Activated naive CD4-positive, alpha-beta T cell treated with anti-CD3 and anti-CD28 coated beads for 36 hours (primary cell): Measurements from ENCODE around the gene OTOP3. TPM values are rescaled to one million over a fixed set of nuclear protein-coding genes. Genes with fewer than 3 reads are reported as not detected.
A peak's percentile ranks its signal among the peaks of the same experiment; 100 is the strongest.

Source experiments
- CTCF ChIA-PET: fragments of 350-600 bp; sonication (Branson Sonifier 250); formaldehyde crosslinking; loops from one replicate; lab custom pipeline; 2021; ENCODE audit warnings: antibody characterized with exemption; lab: Charles Lee
- DNase-seq: peaks from one replicate; pipeline ENCODE4 v3.0.0-alpha.2; 2020
- H3K27ac Mint-ChIP-seq: one replicate; pipeline ENCODE4 v1.8.0; 2021; ENCODE audit warnings: mild to moderate bottlenecking, mixed read lengths
- H3K27me3 Mint-ChIP-seq: one replicate; pipeline ENCODE4 v1.8.0; 2021; ENCODE audit warnings: low read depth, mixed read lengths
- H3K36me3 Mint-ChIP-seq: one replicate; pipeline ENCODE4 v1.8.0; 2021; ENCODE audit warnings: low read depth, mixed read lengths
- H3K4me1 Mint-ChIP-seq: one replicate; pipeline ENCODE4 v1.8.0; 2021; ENCODE audit warnings: low read depth, mixed read lengths
- H3K4me3 Mint-ChIP-seq: one replicate; pipeline ENCODE4 v1.8.0; 2021; ENCODE audit warnings: mild to moderate bottlenecking, moderate library complexity, mixed read lengths
- H3K9me3 Mint-ChIP-seq: one replicate; pipeline ENCODE4 v1.8.0; 2021; ENCODE audit warnings: mixed read lengths
- intact Hi-C: fragments of 100-400 bp; cut with micrococcal nuclease; formaldehyde crosslinking; loops from one replicate; pipeline ENCODE4 v1.15.1; 2023
- total RNA-seq, 2 experiments: library from RNA; stranded (reverse); gene quantifications; one replicate each; pipeline ENCODE4 v1.2.3, GENCODE V29; 2021

The OTOP3 gene
- total RNA-seq, 2 experiments from 2014 or later = not detected

DNA sequence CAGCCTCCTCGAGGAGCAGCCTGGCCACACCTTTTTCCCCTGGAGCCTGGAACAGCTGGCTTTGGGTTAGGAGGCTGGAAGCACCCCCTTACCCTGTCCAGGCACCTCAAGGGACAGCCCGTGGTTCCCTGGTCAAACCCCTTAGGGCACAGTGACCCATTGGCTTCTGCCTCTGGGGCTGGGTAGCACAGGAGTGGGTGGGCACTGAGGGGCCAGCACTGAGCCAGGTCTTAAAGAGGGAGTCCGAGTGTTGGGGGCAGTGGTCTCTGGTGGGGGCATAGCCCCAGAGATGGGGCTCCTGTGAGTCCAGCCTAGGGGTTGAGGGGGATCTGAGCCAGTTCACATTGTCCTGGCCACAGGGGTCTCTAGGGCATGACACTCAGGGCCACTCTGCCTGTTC, 15.4 kb downstream of the OTOP3 start:
- Mint-ChIP-seq H3K9me3 (no peaks in the 10 kb centered on the region), H3K4me1 (no peaks in the 10 kb centered on the region), H3K27ac (no peak overlapping the region), H3K4me3 (no peak overlapping the region), H3K36me3 (no peaks in the 10 kb centered on the region), H3K27me3 (no peaks in the 10 kb centered on the region)
- no peak for DNase-seq
- CTCF ChIA-PET = interaction anchor here (1.4 kb wide), 1 partner anchor 11 kb away, joined by 3 read pairs; no protein-coding TSS in a partner anchor
- intact Hi-C loops = no loop called here

DNA sequence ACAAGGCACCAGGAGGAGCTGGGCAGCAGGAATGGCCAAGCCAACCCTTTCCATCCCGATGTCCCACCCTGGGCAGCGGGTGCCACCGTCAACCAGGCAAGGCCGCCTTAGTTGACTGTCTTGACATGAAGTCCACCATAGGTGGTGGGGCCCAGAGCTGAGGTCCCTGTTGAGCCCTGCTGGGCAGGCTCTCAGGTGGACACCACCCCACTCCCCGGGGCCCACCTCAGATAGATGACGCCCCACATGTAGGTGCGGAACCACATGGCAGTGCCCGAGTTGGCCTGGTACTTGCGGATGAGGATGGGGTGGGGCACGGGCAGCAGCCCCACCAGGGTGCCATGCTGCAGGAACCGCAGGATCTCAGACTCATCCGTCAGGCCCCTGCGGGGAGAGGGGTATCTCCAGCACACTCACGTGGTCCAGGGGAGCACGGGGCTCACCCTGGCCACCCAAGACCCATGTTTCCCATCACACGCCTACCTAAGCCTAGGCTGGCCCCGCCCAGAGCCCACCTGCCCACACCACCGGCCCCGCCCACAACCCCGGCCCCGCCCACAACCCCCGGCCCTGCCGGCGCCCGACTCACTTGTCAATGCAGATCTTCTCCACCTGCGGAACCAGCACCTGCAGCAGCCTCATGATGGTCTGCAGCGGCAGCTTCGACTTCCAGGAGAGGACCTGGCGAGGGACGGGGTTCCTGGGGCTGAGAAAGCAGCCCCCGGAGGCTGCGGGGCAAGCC, 16.2 kb downstream of the OTOP3 start:
- H3K36me3 Mint-ChIP-seq = no peaks in the 10 kb centered on the region
- no peak for DNase-seq
- CTCF ChIA-PET = interaction anchor here (0.6 to 1.4 kb wide), 2 partner anchors 10 kb away, joined by 3 read pairs; no protein-coding TSS in a partner anchor
- intact Hi-C loops = no loop called here
- no peaks in the 10 kb centered on the region for H3K27me3 Mint-ChIP-seq
- H3K4me3 Mint-ChIP-seq = no peak overlapping the region
- H3K9me3 Mint-ChIP-seq = no peaks in the 10 kb centered on the region
- no peaks in the 10 kb centered on the region for H3K4me1 Mint-ChIP-seq
- H3K27ac Mint-ChIP-seq = no peak overlapping the region

DNA sequence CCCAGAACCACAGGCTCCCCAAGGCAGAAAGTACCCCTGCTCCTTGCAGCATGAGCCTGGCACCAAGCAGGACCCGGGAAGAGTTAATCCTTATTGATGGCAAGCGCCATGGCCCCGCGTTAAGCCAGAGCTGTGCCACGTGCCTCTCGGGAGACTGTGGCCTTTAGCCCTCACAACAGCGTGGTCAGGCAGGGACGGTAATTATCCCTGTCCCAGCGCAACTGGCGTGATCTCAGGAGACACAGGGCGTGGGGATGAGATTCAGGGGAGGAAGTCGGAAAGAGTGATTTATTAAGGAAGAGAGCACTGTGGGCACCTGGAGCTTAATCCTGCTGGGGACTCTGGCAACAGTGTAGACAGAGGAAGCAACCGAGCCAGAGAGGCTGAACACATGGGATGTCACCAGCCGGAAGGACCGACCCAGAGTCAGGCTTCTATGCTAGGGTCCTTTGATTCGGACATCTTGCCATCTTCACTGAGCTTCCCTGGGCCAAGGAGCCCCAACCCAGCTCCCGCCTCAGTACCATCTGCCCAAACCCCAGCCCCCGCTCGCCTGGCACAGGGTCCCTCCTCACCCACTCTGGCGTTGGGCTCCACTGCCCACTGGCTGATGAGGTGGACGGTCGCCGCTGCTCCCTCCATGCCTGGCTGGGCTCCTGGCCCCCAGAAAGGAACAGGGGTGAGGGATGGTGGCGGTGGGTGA, 16.9 kb downstream of the OTOP3 start:
- no peaks in the 10 kb centered on the region for H3K27me3 Mint-ChIP-seq
- intact Hi-C loops = no loop called here
- no peak overlapping the region for H3K27ac Mint-ChIP-seq
- no peaks in the 10 kb centered on the region for H3K9me3 Mint-ChIP-seq
- CTCF ChIA-PET = interaction anchor here (0.6 to 1.2 kb wide), 4 partner anchors 9 to 134 kb away, joined by 3 to 6 read pairs (median 3); no protein-coding TSS in a partner anchor
- no peaks in the 10 kb centered on the region for H3K4me1 Mint-ChIP-seq
- H3K36me3 Mint-ChIP-seq = no peaks in the 10 kb centered on the region
- no peak for DNase-seq
- H3K4me3 Mint-ChIP-seq = no peak overlapping the region

DNA sequence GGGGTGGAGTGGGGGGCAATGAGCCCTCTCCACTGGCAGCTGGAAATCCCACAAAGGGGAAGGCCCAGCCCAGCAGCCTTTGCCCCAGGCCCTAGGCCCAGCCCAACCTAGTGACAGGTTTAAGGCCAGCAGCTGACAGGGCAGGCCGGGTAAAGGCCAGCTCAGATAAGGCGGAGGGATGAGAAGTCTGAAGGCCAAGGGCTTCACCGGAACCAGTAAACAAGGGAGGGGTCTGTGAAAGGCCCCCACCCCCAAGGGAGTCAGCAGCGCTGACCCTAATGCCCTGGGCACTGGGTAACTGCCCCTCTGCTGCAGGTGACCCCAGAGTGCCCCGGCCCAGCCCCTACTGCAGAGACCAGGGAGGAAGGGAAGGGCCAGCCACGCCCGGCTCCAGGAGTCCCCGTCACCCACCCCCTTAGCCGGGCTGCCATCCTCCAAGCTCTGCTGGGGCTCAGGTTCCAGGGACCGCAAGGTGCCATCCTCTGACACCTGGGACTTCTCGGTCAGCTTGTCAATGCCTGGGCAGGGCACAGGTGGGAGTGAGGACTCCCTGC, 17.5 kb downstream of the OTOP3 start:
- no peaks in the 10 kb centered on the region for H3K36me3 Mint-ChIP-seq
- no peak for DNase-seq
- H3K9me3 Mint-ChIP-seq = no peaks in the 10 kb centered on the region
- H3K4me1 Mint-ChIP-seq = no peaks in the 10 kb centered on the region
- CTCF ChIA-PET = interaction anchor here (1.2 kb wide), 1 partner anchor 58 kb away, joined by 3 read pairs; no protein-coding TSS in a partner anchor
- H3K27me3 Mint-ChIP-seq = no peaks in the 10 kb centered on the region
- no peak overlapping the region for H3K4me3 Mint-ChIP-seq
- intact Hi-C loops = no loop called here
- H3K27ac Mint-ChIP-seq = no peak overlapping the region

DNA sequence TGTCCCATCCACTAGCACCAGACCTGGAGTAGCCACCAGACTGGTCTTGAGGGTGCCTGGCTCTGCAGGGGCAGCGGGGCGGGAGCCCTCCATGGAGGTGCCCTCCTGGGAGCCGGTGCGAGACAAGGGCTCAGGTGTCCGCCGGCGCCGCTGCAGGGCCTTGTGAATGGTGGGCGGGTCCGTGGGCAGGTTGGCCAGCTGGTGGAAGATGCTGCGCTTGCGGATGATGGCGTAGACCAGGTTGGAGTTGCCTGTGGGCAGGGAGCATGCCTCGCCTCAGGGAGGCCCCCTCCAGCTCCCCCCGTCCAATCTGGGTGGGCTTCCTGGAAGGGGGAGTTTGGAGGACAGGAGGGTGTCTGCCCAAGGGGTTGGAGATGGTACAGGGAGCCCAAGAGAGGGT, 18.4 kb downstream of the OTOP3 start:
- Mint-ChIP-seq H3K4me1 (no peaks in the 10 kb centered on the region), H3K9me3 (no peaks in the 10 kb centered on the region), H3K27ac (no peak overlapping the region), H3K36me3 (no peaks in the 10 kb centered on the region), H3K27me3 (no peaks in the 10 kb centered on the region), H3K4me3 (no peak overlapping the region)
- no peak for DNase-seq
- CTCF ChIA-PET = no interaction called here
- intact Hi-C loops = no loop called here

DNA sequence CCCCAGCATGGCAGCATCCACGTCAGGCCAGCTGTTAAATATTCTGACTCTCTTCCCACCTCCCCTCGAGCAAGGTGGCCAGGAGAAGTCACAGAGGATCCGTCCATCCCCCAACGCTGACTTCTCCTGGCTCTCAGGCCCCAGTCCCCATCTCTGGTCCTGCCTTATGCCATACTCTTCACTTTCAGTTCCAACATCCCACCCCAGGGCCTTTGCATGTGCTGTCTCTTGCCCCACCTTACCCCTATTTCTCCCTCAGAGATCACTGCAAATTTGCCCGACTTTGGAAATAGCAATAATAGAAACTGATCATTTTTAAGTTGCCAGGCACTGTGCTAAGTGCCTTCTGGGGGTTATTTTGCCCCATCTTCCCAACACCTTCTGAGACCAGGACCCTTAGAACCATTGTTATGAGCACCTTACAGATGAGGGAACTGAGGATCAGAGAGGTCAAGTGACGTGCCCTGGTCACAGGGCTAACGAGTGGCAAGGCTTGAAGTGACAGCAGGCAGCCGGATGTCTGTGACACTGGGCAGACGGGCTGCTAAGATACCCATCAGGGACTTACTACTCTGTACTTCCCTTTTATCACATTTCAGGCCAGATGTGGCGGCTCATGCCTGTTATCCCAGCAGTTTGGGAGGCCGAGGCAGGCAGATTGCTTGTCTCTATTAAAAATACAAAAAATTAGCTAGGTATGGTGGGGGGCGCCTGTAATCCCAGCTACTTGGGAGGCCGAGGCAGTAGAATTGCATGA, 19.1 kb downstream of the OTOP3 start:
- no peaks in the 10 kb centered on the region for H3K9me3 Mint-ChIP-seq
- intact Hi-C loops = no loop called here
- DNase-seq = no peak
- CTCF ChIA-PET = no interaction called here
- H3K27ac Mint-ChIP-seq = no peak overlapping the region
- H3K4me3 Mint-ChIP-seq = no peak overlapping the region
- no peaks in the 10 kb centered on the region for H3K27me3 Mint-ChIP-seq
- H3K36me3 Mint-ChIP-seq = no peaks in the 10 kb centered on the region
- H3K4me1 Mint-ChIP-seq = no peaks in the 10 kb centered on the region

DNA sequence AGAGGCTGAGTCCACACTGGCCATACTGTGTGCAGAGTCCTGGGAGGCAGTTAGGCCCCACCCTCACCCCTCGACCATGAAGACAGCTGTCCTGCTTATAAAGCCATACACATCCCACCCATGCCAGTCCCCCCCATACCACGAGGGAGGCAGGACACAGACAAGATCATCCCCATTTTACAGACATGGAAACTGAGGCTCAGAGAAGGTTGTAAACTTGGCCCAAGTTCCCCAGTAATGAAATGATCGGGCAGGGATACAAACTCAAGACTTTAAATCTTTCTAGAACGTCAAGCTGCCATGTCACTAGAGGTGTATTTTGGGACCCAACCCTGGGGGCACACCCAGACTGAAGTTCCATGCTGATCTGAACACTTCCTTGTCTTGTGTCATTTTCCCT, 20.4 kb downstream of the OTOP3 start:
- H3K27ac Mint-ChIP-seq = no peak overlapping the region
- H3K27me3 Mint-ChIP-seq = no peaks in the 10 kb centered on the region
- no peaks in the 10 kb centered on the region for H3K36me3 Mint-ChIP-seq
- H3K4me1 Mint-ChIP-seq = peaks cover 4% of the 10 kb centered on the region
- CTCF ChIA-PET = interaction anchor here (0.5 to 4.5 kb wide), 5 partner anchors 32 to 182 kb away, joined by 3 to 35 read pairs (median 3); partner anchors contain the start of genes OTOP2 and USH1G
- H3K9me3 Mint-ChIP-seq = no peaks in the 10 kb centered on the region
- DNase-seq = no peak
- intact Hi-C loops = no loop called here
- no peak overlapping the region for H3K4me3 Mint-ChIP-seq

DNA sequence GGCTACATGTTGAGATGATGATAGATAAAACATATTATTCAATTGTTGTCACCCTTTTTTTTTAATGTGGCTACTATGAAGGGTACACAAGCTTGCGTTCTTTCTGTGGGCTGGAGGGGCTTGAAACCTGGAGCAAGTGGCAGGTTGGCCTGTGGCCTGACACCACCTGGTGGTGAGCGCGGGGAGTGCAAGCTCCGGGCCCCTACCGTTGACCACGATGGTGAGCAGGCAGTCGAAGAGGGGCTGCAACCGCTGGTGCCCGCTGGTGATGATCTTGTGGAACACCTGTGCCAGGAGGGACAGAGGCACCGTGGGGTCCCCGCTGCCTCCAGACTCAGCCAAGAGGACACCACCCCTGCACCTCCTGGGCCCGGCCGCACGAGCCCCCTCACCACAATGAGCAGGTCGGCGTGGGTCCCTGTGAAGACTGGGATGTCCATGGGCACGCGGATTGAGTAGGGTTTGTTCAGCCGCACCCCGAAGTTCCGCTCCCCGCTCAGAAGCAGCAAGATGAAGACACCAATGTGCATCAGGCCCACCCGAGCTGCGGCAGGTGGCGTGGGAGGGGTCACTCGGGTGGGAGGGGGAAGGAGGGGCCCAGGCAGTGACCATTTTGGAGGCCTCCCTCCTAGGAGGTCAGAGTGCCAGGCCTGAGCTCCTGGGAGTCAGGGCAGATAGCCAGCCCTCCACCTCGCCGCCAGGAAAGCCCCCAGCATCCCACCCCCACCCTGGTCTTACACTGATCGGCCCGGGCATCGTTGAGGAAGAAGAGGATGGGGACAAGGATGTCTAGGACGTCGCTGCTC, 22.4 kb downstream of the OTOP3 start:
- Mint-ChIP-seq H3K27ac (no peak overlapping the region), H3K4me3 (no peak overlapping the region), H3K27me3 (no peaks in the 10 kb centered on the region), H3K36me3 (no peaks in the 10 kb centered on the region), H3K9me3 (no peaks in the 10 kb centered on the region), H3K4me1 (peaks cover 7% of the 10 kb centered on the region)
- CTCF ChIA-PET = interaction anchor here (0.6 to 4.5 kb wide), 25 partner anchors 9 to 243 kb away, joined by 3 to 35 read pairs (median 4); partner anchors contain the start of genes FDXR, HID1, KCTD2 and MRPL58
- intact Hi-C loops = loop anchor here (1.0 kb wide), 1 partner anchor 214 kb away; no protein-coding TSS in a partner anchor
- DNase-seq = peak; percentile 86

DNA sequence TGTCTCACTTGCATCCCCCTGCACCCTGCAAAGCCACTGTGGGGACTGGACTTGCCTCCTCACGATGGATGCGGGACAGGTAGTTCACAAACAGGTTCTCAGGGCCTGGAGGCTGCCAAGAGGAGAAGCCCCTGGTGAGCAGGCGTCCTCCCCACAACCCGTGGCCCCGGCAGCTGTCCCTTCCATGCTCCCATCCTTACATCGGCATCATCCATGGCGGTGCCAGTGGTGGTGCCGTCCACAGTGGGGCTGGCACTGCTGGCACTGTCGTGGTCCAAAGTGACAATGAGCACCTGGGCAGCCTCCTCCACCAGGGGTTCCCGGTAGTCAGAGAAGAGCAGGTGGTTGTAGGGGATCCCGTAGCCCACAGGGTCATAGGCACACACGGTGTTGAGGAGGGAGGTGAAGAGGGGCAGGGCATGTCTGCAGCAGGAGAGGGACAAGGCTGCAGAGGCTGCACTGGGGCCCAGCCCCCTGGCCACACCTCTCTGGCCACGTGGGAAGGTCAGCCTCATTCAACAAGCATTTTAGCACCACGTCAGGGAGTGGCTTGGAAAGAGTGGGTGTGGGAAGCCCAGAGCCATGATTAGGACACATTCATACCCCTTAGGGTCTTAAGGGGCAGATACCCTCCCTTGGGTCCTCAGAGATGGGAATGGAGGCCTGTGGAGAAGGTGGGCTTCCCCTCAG, 24.3 kb downstream of the OTOP3 start:
- Mint-ChIP-seq H3K27me3 (no peaks in the 10 kb centered on the region), H3K4me1 (peaks cover 7% of the 10 kb centered on the region), H3K36me3 (no peaks in the 10 kb centered on the region), H3K27ac (no peak overlapping the region), H3K9me3 (no peaks in the 10 kb centered on the region), H3K4me3 (no peak overlapping the region)
- no peak for DNase-seq
- CTCF ChIA-PET = interaction anchor here (0.9 to 4.6 kb wide), 38 partner anchors 12 to 246 kb away, joined by 3 to 68 read pairs (median 10); partner anchors contain the start of genes ATP5PD, CDR2L, FDXR and HID1
- intact Hi-C loops = loop anchor here (1.0 to 5.0 kb wide), 7 partner anchors 37 to 169 kb away; partner anchors contain the start of genes ARMC7, ATP5PD, KCTD2 and MRPL58

DNA sequence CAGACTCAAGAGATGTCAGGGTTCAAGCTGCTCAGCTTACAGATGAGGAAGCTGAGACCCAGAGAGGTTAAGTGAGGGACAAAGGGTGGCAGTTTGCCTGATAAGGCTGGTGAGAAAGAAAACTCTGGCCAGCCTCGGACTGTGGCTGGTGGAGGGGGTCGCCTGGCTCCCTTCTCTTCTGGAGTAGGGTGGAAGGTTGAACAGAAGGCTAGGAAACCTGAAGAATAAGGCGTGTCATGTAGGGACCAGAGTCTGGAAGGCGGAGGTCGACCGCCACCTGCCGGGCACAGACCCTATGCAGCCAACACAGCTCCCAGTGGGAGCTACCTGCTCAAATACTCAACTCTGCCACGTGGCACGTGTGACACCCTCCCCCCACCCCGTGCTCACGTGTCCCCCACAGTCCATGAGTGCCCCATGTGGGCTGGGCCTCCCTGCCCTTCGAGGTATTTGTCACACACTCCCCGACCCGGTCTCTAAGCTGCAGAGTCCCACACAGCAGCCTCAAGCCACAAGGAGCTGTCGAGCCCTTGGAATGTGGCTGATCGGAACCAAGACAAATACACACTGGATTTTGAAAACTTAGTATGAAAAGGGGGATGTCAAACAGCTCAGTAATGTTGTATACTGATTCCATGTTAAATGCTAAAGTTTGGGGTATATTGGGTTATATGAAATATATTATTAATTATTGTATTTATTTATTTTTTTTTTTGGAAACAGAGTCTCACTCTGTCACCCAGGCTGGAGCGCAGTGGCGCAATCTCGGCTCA, 25.1 kb downstream of the OTOP3 start:
- intact Hi-C loops = loop anchor here (1.0 to 5.0 kb wide), 11 partner anchors 37 to 241 kb away; partner anchors contain the start of genes ARMC7, ATP5PD, KCTD2 and MRPL58
- no peak overlapping the region for H3K27ac Mint-ChIP-seq
- no peak overlapping the region for H3K4me3 Mint-ChIP-seq
- DNase-seq = peak; percentile 79
- no peaks in the 10 kb centered on the region for H3K36me3 Mint-ChIP-seq
- H3K9me3 Mint-ChIP-seq = no peaks in the 10 kb centered on the region
- H3K4me1 Mint-ChIP-seq = peaks cover 7% of the 10 kb centered on the region
- H3K27me3 Mint-ChIP-seq = no peaks in the 10 kb centered on the region
- CTCF ChIA-PET = interaction anchor here (0.6 to 4.6 kb wide), 53 partner anchors 8 to 245 kb away, joined by 3 to 68 read pairs (median 6); partner anchors contain the start of genes ATP5PD, CDR2L, FDXR and HID1
